ENCODE data around the gene IL13. TPM values are rescaled to one million over a fixed set of nuclear protein-coding genes. Genes with fewer than 3 reads are reported as not detected.

The IL13 gene
- total RNA-seq, 1 experiment from 2014 or later, result not detected

GRCh38 chr5:132622608-132623007 lies 35.4 kb upstream of the IL13 start:
- no peak overlapping the region for H3K4ac ChIP-seq (ENCODE audit: low read depth, low read length)
- no peak overlapping the region for H3K4me2 ChIP-seq (ENCODE audit: insufficient read depth, insufficient read length, low read length)
- DNase-seq, result no peak
- H3K9me3 Mint-ChIP-seq, result no peaks in the 10 kb centered on the region
- no peak overlapping the region for H2BK12ac ChIP-seq (ENCODE audit: insufficient read length, low read depth, low read length)
- TF ChIP-seq CTCF (conservative IDR thresholded peaks at IDR 0.05), result no peak
- H3K27ac Mint-ChIP-seq, result no peak overlapping the region
- H3K9ac ChIP-seq (ENCODE audit: extremely low read depth, insufficient read length, low read length), result no peak overlapping the region
- H3K56ac ChIP-seq (ENCODE audit: insufficient read length, low read depth, low read length), result no peak overlapping the region
- H3K79me1 ChIP-seq (ENCODE audit: insufficient read depth, low read depth, low read length, poor library complexity, severe bottlenecking), result no peaks in the 10 kb centered on the region
- no peak overlapping the region for H3K27ac ChIP-seq (ENCODE audit: insufficient read length, low read depth, low read length)
- no peak overlapping the region for H3K18ac ChIP-seq (ENCODE audit: insufficient read length, low read depth, low read length)
- no peak overlapping the region for H4K8ac ChIP-seq (replicated peaks; ENCODE audit: insufficient read length, low read depth, low read length)
- no peak overlapping the region for H4K5ac ChIP-seq (ENCODE audit: insufficient read length, low read depth, low read length)
- no peak overlapping the region for H2BK5ac ChIP-seq (ENCODE audit: insufficient read length, low read length)
- H2BK20ac ChIP-seq (ENCODE audit: low read depth, low read length, poor library complexity, severe bottlenecking), result no peak overlapping the region
- no peak overlapping the region for H3K4me3 Mint-ChIP-seq
- H2AFZ ChIP-seq (ENCODE audit: low read length), result no peak overlapping the region
- no peaks in the 10 kb centered on the region for H3K27me3 Mint-ChIP-seq (ENCODE audit: low read depth)
- H2BK120ac ChIP-seq (ENCODE audit: low read depth, low read length, poor library complexity, severe bottlenecking), result no peak overlapping the region
- H4K20me1 ChIP-seq (ENCODE audit: control insufficient read depth, insufficient read depth, insufficient read length), result no peaks in the 10 kb centered on the region
- no peaks in the 10 kb centered on the region for H3K9me3 ChIP-seq (ENCODE audit: control insufficient read depth, low read depth, low read length)
- no peak overlapping the region for H3K23ac ChIP-seq (ENCODE audit: insufficient read length, low read depth, low read length)
- peaks cover 0 to 5% of the 10 kb centered on the region in 2 experiments; a peak in 1 of 4 replicates for H3K4me1 Mint-ChIP-seq
- no peak overlapping the region for H2AK5ac ChIP-seq (ENCODE audit: insufficient read length, low read length)
- H3K4me1 ChIP-seq (ENCODE audit: insufficient read depth, low read length), result no peaks in the 10 kb centered on the region
- H3K79me2 ChIP-seq (ENCODE audit: insufficient read depth, low read length), result no peaks in the 10 kb centered on the region
- peaks cover 3 to 33% (median 32%) of the 10 kb centered on the region in 3 experiments; a peak in 6 of 7 replicates for H3K36me3 Mint-ChIP-seq (ENCODE audit: insufficient read depth in 1 of 3, low read depth in 3 of 3)
- H4K91ac ChIP-seq (ENCODE audit: insufficient read length, low read depth, low read length), result no peak overlapping the region
- no peak overlapping the region for H3K14ac ChIP-seq (ENCODE audit: insufficient read depth, low read length)
- H2BK15ac ChIP-seq (ENCODE audit: low read depth, low read length), result no peak overlapping the region
- H3K23me2 ChIP-seq (ENCODE audit: insufficient read length, low read depth, low read length, poor library complexity, severe bottlenecking), result no peaks in the 10 kb centered on the region
- no peaks in the 10 kb centered on the region for H3K27me3 ChIP-seq (ENCODE audit: insufficient read depth, low read length)
- no peak overlapping the region for H3T11ph ChIP-seq (ENCODE audit: low read length)

All from H9 (cell line).